WTC11 (cell line): ENCODE results near the gene NUP98. TPM values are rescaled to one million over a fixed set of nuclear protein-coding genes. Genes with fewer than 3 reads are reported as not detected.

Experiments
- ATAC-seq: fragments of 200-7000 bp; cut with Tn5 transposase; 2 replicates; pipeline ENCODE4 v1.10.0; 2021; ENCODE audit warnings: mild to moderate bottlenecking, moderate library complexity
- CTCF ChIA-PET: fragments of 300-600 bp; sonication (Branson Sonifier 250); formaldehyde crosslinking; loops from one replicate; lab custom pipeline; 2021; ENCODE audit warnings: antibody characterized with exemption; lab: Charles Lee
- POLR2A ChIA-PET: fragments of 350-600 bp; sonication (Branson Sonifier 250); formaldehyde crosslinking; loops from one replicate; lab custom pipeline; 2021; ENCODE audit warnings: antibody characterized with exemption; lab: Charles Lee
- DNase-seq: peaks from one replicate; pipeline ENCODE4 v3.0.0; 2021; ENCODE audit warnings: low spot score
- H3K27ac Mint-ChIP-seq: 2 replicates; pipeline ENCODE4 v1.8.0; 2021; ENCODE audit warnings: mixed read lengths
- H3K27me3 Mint-ChIP-seq: 2 replicates; pipeline ENCODE4 v1.8.0; 2021; ENCODE audit warnings: low read depth, mild to moderate bottlenecking, moderate library complexity, mixed read lengths
- H3K36me3 Mint-ChIP-seq: 2 replicates; pipeline ENCODE4 v1.8.0; 2021; ENCODE audit warnings: mixed read lengths
- H3K4me1 Mint-ChIP-seq: 2 replicates; pipeline ENCODE4 v1.8.0; 2022; ENCODE audit warnings: mixed read lengths
- H3K4me3 Mint-ChIP-seq: 2 replicates; pipeline ENCODE4 v1.8.0; 2021; ENCODE audit warnings: mild to moderate bottlenecking, moderate library complexity, mixed read lengths
- H3K9me3 Mint-ChIP-seq: 2 replicates; pipeline ENCODE4 v1.8.0; 2021; ENCODE audit warnings: mixed read lengths
- ATF1 ChIP-seq: sonication (generic); formaldehyde crosslinking; IDR thresholded peaks from 2 replicates; pipeline ENCODE4 v1.8.1; 2023; ENCODE audit warnings: mild to moderate bottlenecking, moderate library complexity, missing genetic modification reagents
- CREM ChIP-seq: sonication (generic); formaldehyde crosslinking; IDR thresholded peaks from 2 replicates; pipeline ENCODE4 v1.8.1; 2022; ENCODE audit warnings: mild to moderate bottlenecking, missing genetic modification reagents, moderate library complexity
- ETV6 ChIP-seq: sonication (generic); formaldehyde crosslinking; IDR thresholded peaks from 2 replicates; pipeline ENCODE4 v1.8.1; 2022; ENCODE audit warnings: mild to moderate bottlenecking, missing genetic modification reagents
- GABPB1 ChIP-seq: sonication (generic); formaldehyde crosslinking; IDR thresholded peaks from 2 replicates; pipeline ENCODE4 v1.8.1; 2023; ENCODE audit warnings: mild to moderate bottlenecking, missing genetic modification reagents
- HMGXB4 ChIP-seq: sonication (generic); formaldehyde crosslinking; IDR thresholded peaks from 2 replicates; pipeline ENCODE4 v1.8.1; 2023; ENCODE audit warnings: mild to moderate bottlenecking, moderate library complexity, missing genetic modification reagents
- JUN ChIP-seq: sonication (generic); formaldehyde crosslinking; IDR thresholded peaks from 2 replicates; pipeline ENCODE4 v1.8.0; 2023; ENCODE audit warnings: mild to moderate bottlenecking, missing genetic modification reagents
- MLX ChIP-seq: sonication (generic); formaldehyde crosslinking; IDR thresholded peaks from 2 replicates; pipeline ENCODE4 v1.8.1; 2023; ENCODE audit warnings: mild to moderate bottlenecking, missing genetic modification reagents, moderate library complexity
- MYBL2 ChIP-seq: sonication (generic); formaldehyde crosslinking; IDR thresholded peaks from 2 replicates; pipeline ENCODE4 v1.8.1; 2023; ENCODE audit warnings: mild to moderate bottlenecking, moderate library complexity, missing genetic modification reagents
- NFATC4 ChIP-seq: fragments of 250-450 bp; sonication (Bioruptor Pico); IDR thresholded peaks from 2 replicates; pipeline ENCODE4 v1.9.0; 2021; ENCODE audit warnings: mild to moderate bottlenecking
- NR1H2 ChIP-seq: sonication (generic); formaldehyde crosslinking; IDR thresholded peaks from 2 replicates; pipeline ENCODE4 v1.9.0; 2021; ENCODE audit warnings: mild to moderate bottlenecking, moderate library complexity, missing genetic modification reagents
- NR2C2 ChIP-seq: sonication (generic); formaldehyde crosslinking; IDR thresholded peaks from 2 replicates; pipeline ENCODE4 v1.8.0; 2022; ENCODE audit warnings: mild to moderate bottlenecking, missing genetic modification reagents
- NR3C1 ChIP-seq: sonication (generic); formaldehyde crosslinking; conservative IDR thresholded peaks from 2 replicates; pipeline ENCODE4 v1.8.1; 2023; ENCODE audit warnings: low read depth, mild to moderate bottlenecking, missing genetic modification reagents
- PRRX2 ChIP-seq: fragments of 250-450 bp; sonication (Bioruptor Pico); IDR thresholded peaks from 2 replicates; pipeline ENCODE4 v1.8.0; 2021; ENCODE audit warnings: mild to moderate bottlenecking
- SMAD3 ChIP-seq: sonication (generic); formaldehyde crosslinking; IDR thresholded peaks from 2 replicates; pipeline ENCODE4 v1.8.0; 2022; ENCODE audit warnings: missing genetic modification reagents, mild to moderate bottlenecking, borderline replicate concordance
- SMAD4 ChIP-seq: sonication (generic); formaldehyde crosslinking; IDR thresholded peaks from 2 replicates; pipeline ENCODE4 v1.8.0; 2022; ENCODE audit warnings: mild to moderate bottlenecking, missing genetic modification reagents
- SOX15 ChIP-seq: fragments of 250-450 bp; sonication (Bioruptor Pico); IDR thresholded peaks from 2 replicates; pipeline ENCODE4 v1.9.0; 2021; ENCODE audit warnings: mild to moderate bottlenecking
- TEAD4 ChIP-seq: sonication (generic); formaldehyde crosslinking; IDR thresholded peaks from 2 replicates; pipeline ENCODE4 v1.8.0; 2022; ENCODE audit warnings: mild to moderate bottlenecking, missing genetic modification reagents
- USF1 ChIP-seq: sonication (generic); formaldehyde crosslinking; IDR thresholded peaks from 2 replicates; pipeline ENCODE4 v1.8.0; 2022; ENCODE audit warnings: mild to moderate bottlenecking, missing genetic modification reagents
- ZNF219 ChIP-seq: sonication (generic); formaldehyde crosslinking; IDR thresholded peaks from 2 replicates; pipeline ENCODE4 v1.8.0; 2023; ENCODE audit warnings: missing genetic modification reagents, mild to moderate bottlenecking, borderline replicate concordance
- ZNF232 ChIP-seq: sonication (generic); formaldehyde crosslinking; IDR thresholded peaks from 2 replicates; pipeline ENCODE4 v1.8.0; 2022; ENCODE audit warnings: mild to moderate bottlenecking, missing genetic modification reagents
- ZNF263 ChIP-seq: sonication (generic); formaldehyde crosslinking; IDR thresholded peaks from 2 replicates; pipeline ENCODE4 v1.8.1; 2022; ENCODE audit warnings: low read depth, mild to moderate bottlenecking, moderate library complexity, missing genetic modification reagents
- ZNF281 ChIP-seq: sonication (generic); formaldehyde crosslinking; IDR thresholded peaks from 2 replicates; pipeline ENCODE4 v1.8.0; 2023; ENCODE audit warnings: mild to moderate bottlenecking, missing genetic modification reagents
- total RNA-seq: library from RNA; stranded (reverse); gene quantifications from 3 replicates; pipeline ENCODE4 v1.2.3, GENCODE V29; 2021
- TF ChIP-seq, protein P1 (sequence below): sonication (generic); formaldehyde crosslinking; IDR thresholded peaks from 2 replicates; pipeline ENCODE4 v1.8.1; 2022; ENCODE audit warnings: mild to moderate bottlenecking, moderate library complexity, missing genetic modification reagents
- TF ChIP-seq, protein P2 (sequence below): sonication (generic); formaldehyde crosslinking; IDR thresholded peaks from 2 replicates; pipeline ENCODE4 v1.8.0; 2022; ENCODE audit warnings: mild to moderate bottlenecking, missing genetic modification reagents
- TF ChIP-seq, protein P3 (sequence below): fragments of 250-450 bp; sonication (Bioruptor Pico); IDR thresholded peaks from 2 replicates; pipeline ENCODE4 v2.1.2; 2022; ENCODE audit warnings: mild to moderate bottlenecking, moderate library complexity
- TF ChIP-seq, protein P4 (sequence below): sonication (generic); formaldehyde crosslinking; IDR thresholded peaks from 2 replicates; pipeline ENCODE4 v1.8.0; 2022; ENCODE audit warnings: mild to moderate bottlenecking, missing genetic modification reagents

Gene NUP98
- total RNA-seq, 1 experiment from 2014 or later, result 81.4 TPM

DNA sequence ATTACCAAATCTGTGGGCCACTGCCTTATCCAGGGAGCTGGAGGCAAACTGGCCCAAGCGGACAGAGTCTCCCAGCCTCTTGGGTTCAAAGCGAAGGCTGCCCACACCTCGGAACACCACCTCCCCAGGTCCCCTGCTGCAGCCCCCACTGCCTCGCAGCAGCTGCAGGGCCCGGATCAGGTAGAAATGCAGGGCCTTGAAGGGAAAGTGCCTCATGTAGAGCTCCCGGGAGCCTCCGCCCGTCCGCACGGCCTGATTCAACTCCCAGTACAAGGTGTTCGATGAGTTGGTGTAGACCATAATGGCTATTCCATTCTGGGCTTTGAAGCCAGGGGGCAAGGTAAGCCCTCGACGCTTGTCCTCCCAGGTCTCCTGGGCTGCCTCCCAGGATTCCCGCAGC lies 157.5 kb downstream of the NUP98 start (continued):
- no peak for TF ChIP-seq USF1 (CRISPR knock-in tag)

- TF ChIP-seq ZNF232 (CRISPR knock-in tag) (no peak), NR3C1 (CRISPR knock-in tag) (no peak), SOX15 (no peak), ZNF263 (CRISPR knock-in tag) (no peak), GABPB1 (CRISPR knock-in tag) (no peak), JUN (CRISPR knock-in tag) (no peak), TEAD4 (CRISPR knock-in tag) (no peak), ETV6 (CRISPR knock-in tag) (no peak), SMAD4 (CRISPR knock-in tag) (no peak), ZNF281 (no peak), CREM (CRISPR knock-in tag) (no peak), ZNF219 (no peak), MYBL2 (no peak), HMGXB4 (no peak), SMAD3 (CRISPR knock-in tag) (no peak), NR1H2 (no peak), ATF1 (CRISPR knock-in tag) (no peak), PRRX2 (CRISPR knock-in tag) (no peak)
- TF ChIP-seq, protein P1, sequence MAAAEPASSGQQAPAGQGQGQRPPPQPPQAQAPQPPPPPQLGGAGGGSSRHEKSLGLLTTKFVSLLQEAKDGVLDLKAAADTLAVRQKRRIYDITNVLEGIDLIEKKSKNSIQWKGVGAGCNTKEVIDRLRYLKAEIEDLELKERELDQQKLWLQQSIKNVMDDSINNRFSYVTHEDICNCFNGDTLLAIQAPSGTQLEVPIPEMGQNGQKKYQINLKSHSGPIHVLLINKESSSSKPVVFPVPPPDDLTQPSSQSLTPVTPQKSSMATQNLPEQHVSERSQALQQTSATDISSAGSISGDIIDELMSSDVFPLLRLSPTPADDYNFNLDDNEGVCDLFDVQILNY (CRISPR knock-in tag), result no peak
- TF ChIP-seq, protein P2, sequence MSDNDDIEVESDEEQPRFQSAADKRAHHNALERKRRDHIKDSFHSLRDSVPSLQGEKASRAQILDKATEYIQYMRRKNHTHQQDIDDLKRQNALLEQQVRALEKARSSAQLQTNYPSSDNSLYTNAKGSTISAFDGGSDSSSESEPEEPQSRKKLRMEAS (CRISPR knock-in tag), result no peak
- ATAC-seq (no peak), DNase-seq (no peak)
- peaks cover 14% of the 10 kb centered on the region for H3K27me3 Mint-ChIP-seq
- no peak overlapping the region for H3K27ac Mint-ChIP-seq
- peaks cover 7% of the 10 kb centered on the region for H3K4me1 Mint-ChIP-seq
- CTCF ChIA-PET, result no interaction called here
- no peak overlapping the region for H3K4me3 Mint-ChIP-seq
- H3K9me3 Mint-ChIP-seq, result no peaks in the 10 kb centered on the region
- 0 out of 2 replicates have a peak, but pooled peaks cover 4% of the 10 kb centered on the region for H3K36me3 Mint-ChIP-seq
- POLR2A ChIA-PET, result no interaction called here
Observed at GRCh38 chr11:3638513-3638912, 158.8 kb downstream of the NUP98 start.

DNA sequence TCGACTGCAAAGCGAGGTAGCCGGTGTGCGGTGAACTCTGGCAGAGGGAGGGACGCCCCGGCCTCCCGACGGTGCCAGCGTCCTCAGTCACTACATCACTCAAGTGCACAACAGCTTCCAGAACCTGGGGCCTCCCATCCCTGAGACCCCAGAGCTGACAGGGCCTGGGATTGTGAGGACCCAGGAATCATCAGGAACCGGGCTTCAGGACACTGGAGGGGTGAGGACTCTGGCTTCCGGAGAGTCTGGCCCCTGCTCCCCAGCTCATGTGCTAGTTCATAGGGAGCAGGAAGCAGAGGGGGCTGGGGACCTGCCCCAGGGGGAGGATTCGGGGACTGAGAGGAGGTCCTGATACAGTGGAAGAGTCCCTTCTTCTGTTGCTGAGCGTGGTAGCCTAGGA lies 160.2 kb downstream of the NUP98 start:
- POLR2A ChIA-PET, result no interaction called here
- H3K27me3 Mint-ChIP-seq, result peaks cover 14% of the 10 kb centered on the region
- ATAC-seq (no peak), DNase-seq (no peak)
- H3K36me3 Mint-ChIP-seq, result 0 out of 2 replicates have a peak, but pooled peaks cover 4% of the 10 kb centered on the region
- peaks cover 3% of the 10 kb centered on the region for H3K4me1 Mint-ChIP-seq
- no peaks in the 10 kb centered on the region for H3K9me3 Mint-ChIP-seq
- CTCF ChIA-PET, result no interaction called here
- H3K27ac Mint-ChIP-seq, result no peak overlapping the region
- no peak overlapping the region for H3K4me3 Mint-ChIP-seq
- no peak for TF ChIP-seq NR2C2 (CRISPR knock-in tag)
- no peak for TF ChIP-seq NR3C1 (CRISPR knock-in tag)
- no peak for TF ChIP-seq MLX
- TF ChIP-seq, protein P3, sequence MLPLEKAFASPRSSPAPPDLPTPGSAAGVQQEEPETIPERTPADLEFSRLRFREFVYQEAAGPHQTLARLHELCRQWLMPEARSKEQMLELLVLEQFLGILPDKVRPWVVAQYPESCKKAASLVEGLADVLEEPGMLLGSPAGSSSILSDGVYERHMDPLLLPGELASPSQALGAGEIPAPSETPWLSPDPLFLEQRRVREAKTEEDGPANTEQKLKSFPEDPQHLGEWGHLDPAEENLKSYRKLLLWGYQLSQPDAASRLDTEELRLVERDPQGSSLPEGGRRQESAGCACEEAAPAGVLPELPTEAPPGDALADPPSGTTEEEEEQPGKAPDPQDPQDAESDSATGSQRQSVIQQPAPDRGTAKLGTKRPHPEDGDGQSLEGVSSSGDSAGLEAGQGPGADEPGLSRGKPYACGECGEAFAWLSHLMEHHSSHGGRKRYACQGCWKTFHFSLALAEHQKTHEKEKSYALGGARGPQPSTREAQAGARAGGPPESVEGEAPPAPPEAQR (CRISPR knock-in tag), result no peak
- TF ChIP-seq, protein P4, sequence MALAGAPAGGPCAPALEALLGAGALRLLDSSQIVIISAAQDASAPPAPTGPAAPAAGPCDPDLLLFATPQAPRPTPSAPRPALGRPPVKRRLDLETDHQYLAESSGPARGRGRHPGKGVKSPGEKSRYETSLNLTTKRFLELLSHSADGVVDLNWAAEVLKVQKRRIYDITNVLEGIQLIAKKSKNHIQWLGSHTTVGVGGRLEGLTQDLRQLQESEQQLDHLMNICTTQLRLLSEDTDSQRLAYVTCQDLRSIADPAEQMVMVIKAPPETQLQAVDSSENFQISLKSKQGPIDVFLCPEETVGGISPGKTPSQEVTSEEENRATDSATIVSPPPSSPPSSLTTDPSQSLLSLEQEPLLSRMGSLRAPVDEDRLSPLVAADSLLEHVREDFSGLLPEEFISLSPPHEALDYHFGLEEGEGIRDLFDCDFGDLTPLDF, result no peak
- TF ChIP-seq NFATC4 (CRISPR knock-in tag), result no peak
- no peak for TF ChIP-seq PRRX2 (CRISPR knock-in tag)
